GM23338 (cell line): ENCODE results near the gene GNB5. TPM values are rescaled to one million over a fixed set of nuclear protein-coding genes. Genes with fewer than 3 reads are reported as not detected.

Source experiments
- ATAC-seq: fragments of 200-7000 bp; cut with Tn5 transposase; 3 replicates; pipeline ENCODE4 v1.9.1; 2020
- DNase-seq: peaks from one replicate; pipeline ENCODE4 v3.0.0-alpha.2; 2015; ENCODE audit warnings: low spot score
- H2AFZ ChIP-seq: fragments of 200-600 bp; sonication (generic); 2 replicates; pipeline ENCODE4 v1.8.0; 2016; ENCODE audit warnings: antibody characterized with exemption, mild to moderate bottlenecking, moderate library complexity
- H3F3A ChIP-seq: fragments of 200-600 bp; sonication (generic); replicated peaks from 2 replicates; pipeline ENCODE4 v1.8.0; 2017; ENCODE audit warnings: antibody characterized with exemption, mixed run types, low read depth
- H3K27ac ChIP-seq: fragments of 200-600 bp; sonication (generic); 2 replicates; pipeline ENCODE4 v1.6.1; 2016; ENCODE audit warnings: low read depth
- H3K27me3 ChIP-seq: fragments of 200-600 bp; sonication (generic); 2 replicates; pipeline ENCODE4 v1.8.0; 2016; ENCODE audit warnings: mild to moderate bottlenecking, mixed run types, moderate library complexity; ENCODE audit not compliant: insufficient read depth
- H3K36me3 ChIP-seq: fragments of 200-600 bp; sonication (generic); 2 replicates; pipeline ENCODE4 v1.8.0; 2016; ENCODE audit warnings: mild to moderate bottlenecking; ENCODE audit not compliant: insufficient read depth
- H3K4me1 ChIP-seq: fragments of 200-600 bp; sonication (generic); 2 replicates; pipeline ENCODE4 v1.8.0; 2016; ENCODE audit warnings: mild to moderate bottlenecking, moderate library complexity; ENCODE audit not compliant: insufficient read depth
- H3K4me2 ChIP-seq: fragments of 200-600 bp; sonication (generic); 2 replicates; pipeline ENCODE4 v1.7.1; 2017; ENCODE audit warnings: mixed run types
- H3K4me3 ChIP-seq: fragments of 200-600 bp; sonication (generic); 2 replicates; pipeline ENCODE4 v1.6.1; 2016; ENCODE audit warnings: mixed run types
- H3K79me2 ChIP-seq: fragments of 200-600 bp; sonication (generic); replicated peaks from 2 replicates; pipeline ENCODE4 v1.8.0; 2017; ENCODE audit warnings: mild to moderate bottlenecking; ENCODE audit not compliant: insufficient read depth
- H3K9me2 ChIP-seq: fragments of 200-600 bp; sonication (generic); 2 replicates; pipeline ENCODE4 v1.8.0; 2017; ENCODE audit not compliant: insufficient read depth
- H4K20me1 ChIP-seq: fragments of 200-600 bp; sonication (generic); replicated peaks from 2 replicates; pipeline ENCODE4 v1.8.0; 2017; ENCODE audit warnings: mild to moderate bottlenecking; ENCODE audit not compliant: insufficient read depth
- H3K27ac Mint-ChIP-seq: 2 replicates; pipeline ENCODE4 v1.8.0; 2020; ENCODE audit warnings: inconsistent platforms, mild to moderate bottlenecking, moderate library complexity, mixed read lengths
- H3K27me3 Mint-ChIP-seq: 3 replicates; pipeline ENCODE4 v1.8.0; 2022; ENCODE audit warnings: low read depth, mild to moderate bottlenecking, moderate library complexity, mixed read lengths, inconsistent platforms; ENCODE audit not compliant: insufficient read depth, poor library complexity
- H3K36me3 Mint-ChIP-seq: 3 replicates; pipeline ENCODE4 v1.8.0; 2021; ENCODE audit warnings: low read depth, mild to moderate bottlenecking, inconsistent platforms, moderate library complexity, mixed read lengths
- H3K4me1 Mint-ChIP-seq: 3 replicates; pipeline ENCODE4 v1.8.0; 2020; ENCODE audit warnings: mild to moderate bottlenecking, inconsistent platforms, mixed read lengths
- H3K4me3 Mint-ChIP-seq: 3 replicates; pipeline ENCODE4 v1.8.0; 2021; ENCODE audit warnings: moderate library complexity, mild to moderate bottlenecking, inconsistent platforms, mixed read lengths
- H3K9me3 Mint-ChIP-seq: 3 replicates; pipeline ENCODE4 v1.8.0; 2020; ENCODE audit warnings: moderate library complexity, mild to moderate bottlenecking, inconsistent platforms, mixed read lengths
- CREB1 ChIP-seq: fragments of 250-450 bp; sonication (Bioruptor Pico); IDR thresholded peaks from 2 replicates; pipeline ENCODE4 v1.5.0; 2020; ENCODE audit warnings: low read depth, mild to moderate bottlenecking, moderate library complexity
- ETS1 ChIP-seq: IDR thresholded peaks from 2 replicates; pipeline ENCODE4 v1.6.1; 2016; ENCODE audit warnings: antibody characterized with exemption
- EZH2 ChIP-seq: fragments of 200-600 bp; sonication (generic); IDR thresholded peaks from one replicate; pipeline ENCODE4 v1.8.0; 2017; ENCODE audit warnings: antibody characterized with exemption, mild to moderate bottlenecking, low read depth; ENCODE audit not compliant: unreplicated experiment
- EZH2phosphoT487 ChIP-seq: fragments of 200-600 bp; sonication (generic); IDR thresholded peaks from one replicate; pipeline ENCODE4 v1.8.1; 2018; ENCODE audit warnings: antibody characterized with exemption; ENCODE audit not compliant: unreplicated experiment
- JUNB ChIP-seq: IDR thresholded peaks from one replicate; pipeline ENCODE4 v1.6.1; 2016; ENCODE audit warnings: antibody characterized with exemption; ENCODE audit not compliant: unreplicated experiment
- ZNF114 ChIP-seq: fragments of 250-450 bp; sonication (Bioruptor Pico); IDR thresholded peaks from 2 replicates; pipeline ENCODE4 v1.5.0; 2020; ENCODE audit warnings: mild to moderate bottlenecking, moderate library complexity
- ZNF462 ChIP-seq: fragments of 250-450 bp; sonication (Bioruptor Pico); IDR thresholded peaks from 2 replicates; pipeline ENCODE4 v1.5.0; 2020; ENCODE audit warnings: mild to moderate bottlenecking, moderate library complexity
- polyA plus RNA-seq: library from polyadenylated mRNA; unstranded; fragments of >200 nt; fragmentation: Nextera tagmentation; extraction: Ambion mirVana; gene quantifications from 2 replicates; pipeline ENCODE4 v1.2.1, GENCODE V29; 2016
- total RNA-seq: library from RNA; depleted of rRNA; stranded (reverse); fragments of >200 nt; shearing (Covaris generic); gene quantifications from 2 replicates; pipeline ENCODE4 v1.2.3, GENCODE V29; 2014

Gene GNB5
- total and polyA plus RNA-seq, 2 experiments from 2014 or later, result 23.0 to 40.8 TPM

- H4K20me1 ChIP-seq, result no peaks in the 10 kb centered on the region
- H3K4me1 ChIP-seq, result peaks cover 7% of the 10 kb centered on the region; the same call in 1 of the 2 replicates
- H3K9me3 Mint-ChIP-seq, result 0 out of 3 replicates have a peak, but pooled peaks cover 5% of the 10 kb centered on the region
- no peak overlapping the region for H3K4me3 ChIP-seq
- no peaks in the 10 kb centered on the region for H3K79me2 ChIP-seq
- no peak overlapping the region for H3K27ac Mint-ChIP-seq
- DNase-seq (no peak), ATAC-seq (no peak)
- H3K27me3 Mint-ChIP-seq, result peaks cover 38% of the 10 kb centered on the region
- TF ChIP-seq ETS1 (no peak), EZH2phosphoT487 (no peak), CREB1 (CRISPR knock-in tag) (no peak), JUNB (no peak), EZH2 (no peak), ZNF114 (no peak), ZNF462 (no peak)
- H2AFZ ChIP-seq, result no peak overlapping the region
- H3K36me3 ChIP-seq, result no peaks in the 10 kb centered on the region
- H3K27me3 ChIP-seq, result peaks cover 42% of the 10 kb centered on the region
- H3K4me3 Mint-ChIP-seq, result no peak overlapping the region
- H3K36me3 Mint-ChIP-seq, result no peaks in the 10 kb centered on the region
- H3F3A ChIP-seq, result no peaks in the 10 kb centered on the region
- H3K27ac ChIP-seq, result no peak overlapping the region
- H3K9me2 ChIP-seq, result no peaks in the 10 kb centered on the region
- H3K4me1 Mint-ChIP-seq, result peaks cover 23% of the 10 kb centered on the region
- no peak overlapping the region for H3K4me2 ChIP-seq
Observed at GRCh38 chr15:52114261-52115055, 76.7 kb downstream of the GNB5 start.
